ENCODE data around the gene AOAH.

AOAH gene, protein sequence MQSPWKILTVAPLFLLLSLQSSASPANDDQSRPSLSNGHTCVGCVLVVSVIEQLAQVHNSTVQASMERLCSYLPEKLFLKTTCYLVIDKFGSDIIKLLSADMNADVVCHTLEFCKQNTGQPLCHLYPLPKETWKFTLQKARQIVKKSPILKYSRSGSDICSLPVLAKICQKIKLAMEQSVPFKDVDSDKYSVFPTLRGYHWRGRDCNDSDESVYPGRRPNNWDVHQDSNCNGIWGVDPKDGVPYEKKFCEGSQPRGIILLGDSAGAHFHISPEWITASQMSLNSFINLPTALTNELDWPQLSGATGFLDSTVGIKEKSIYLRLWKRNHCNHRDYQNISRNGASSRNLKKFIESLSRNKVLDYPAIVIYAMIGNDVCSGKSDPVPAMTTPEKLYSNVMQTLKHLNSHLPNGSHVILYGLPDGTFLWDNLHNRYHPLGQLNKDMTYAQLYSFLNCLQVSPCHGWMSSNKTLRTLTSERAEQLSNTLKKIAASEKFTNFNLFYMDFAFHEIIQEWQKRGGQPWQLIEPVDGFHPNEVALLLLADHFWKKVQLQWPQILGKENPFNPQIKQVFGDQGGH

DNA sequence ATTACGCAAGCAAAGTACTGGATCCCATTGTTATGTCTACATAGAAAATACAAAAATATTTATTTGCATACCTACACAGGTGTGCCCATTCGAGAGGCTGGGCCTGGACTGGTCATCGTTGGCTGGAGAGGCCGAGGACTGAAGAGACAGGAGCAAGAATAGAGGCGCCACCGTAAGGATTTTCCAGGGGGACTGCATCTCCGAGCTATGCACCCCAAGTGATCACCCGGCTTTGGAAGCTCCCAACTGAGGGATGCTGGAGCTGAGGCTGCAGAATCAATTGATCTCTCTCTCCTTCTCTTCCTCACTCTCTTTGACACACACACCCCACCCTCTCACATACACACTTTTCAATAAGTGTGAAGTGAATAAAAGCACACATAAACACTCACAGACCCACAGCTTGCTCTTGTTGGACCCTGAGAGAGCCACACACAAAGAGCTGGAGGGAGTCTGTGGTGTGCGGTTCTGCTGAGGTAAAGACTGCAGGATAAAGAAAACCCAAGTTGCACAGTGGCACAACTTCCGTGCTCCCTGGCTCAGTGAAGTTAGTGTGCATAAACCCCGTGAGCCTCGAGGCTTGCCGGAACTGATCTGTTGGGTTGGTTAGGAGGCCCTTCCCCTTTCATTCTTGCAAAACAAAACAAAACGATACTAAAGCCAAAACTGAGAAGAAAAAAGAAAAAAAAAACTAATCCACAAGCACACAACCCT is at the start of gene AOAH:
Gene AOAH, minus strand, starts transcription at position 544 of the 714 bp plus-strand sequence. Its CDS starts 346 bp downstream, at position 198.
- DNase-seq: peak; percentile 57

DNA sequence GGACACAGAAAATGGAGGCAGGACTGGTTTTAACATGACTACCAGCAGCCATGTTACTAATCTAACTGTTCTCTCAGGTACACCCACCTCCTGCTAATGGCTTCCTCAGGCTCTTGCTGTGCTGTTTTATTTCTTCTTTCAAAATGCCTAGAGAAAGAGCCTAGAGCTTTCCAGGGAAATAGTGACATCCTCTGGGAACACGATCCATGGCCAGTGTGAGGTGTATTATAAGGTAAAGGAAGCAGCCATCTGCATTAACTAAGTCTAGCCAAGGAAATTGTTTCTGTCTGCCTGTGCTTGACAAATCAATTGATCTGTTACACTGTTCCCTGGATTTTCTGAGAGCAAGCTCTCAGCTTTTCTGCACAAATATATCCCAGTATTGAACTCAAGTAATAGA is 42.2 kb upstream of the AOAH start:
- no peak for DNase-seq

DNA sequence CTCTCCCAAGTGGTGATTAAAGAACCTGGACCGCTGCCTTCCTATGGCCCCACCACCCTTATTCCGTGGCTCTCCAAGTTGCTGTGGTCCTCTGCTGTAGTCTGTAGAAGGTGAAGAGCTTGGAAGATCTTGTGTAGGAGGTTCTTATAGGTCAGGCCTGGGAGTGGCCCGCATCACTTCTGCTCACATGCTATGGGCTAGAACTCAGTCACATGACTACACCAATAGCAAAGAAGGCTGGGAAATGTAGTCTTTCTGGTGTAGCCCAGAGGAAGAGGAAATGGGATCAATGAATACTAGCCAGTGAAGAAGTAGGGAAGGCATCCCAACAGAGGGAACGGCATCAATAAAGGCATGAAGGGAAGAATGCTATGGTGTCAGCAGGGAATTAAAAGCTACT is 41.3 kb upstream of the AOAH start:
- DNase-seq: no peak

DNA sequence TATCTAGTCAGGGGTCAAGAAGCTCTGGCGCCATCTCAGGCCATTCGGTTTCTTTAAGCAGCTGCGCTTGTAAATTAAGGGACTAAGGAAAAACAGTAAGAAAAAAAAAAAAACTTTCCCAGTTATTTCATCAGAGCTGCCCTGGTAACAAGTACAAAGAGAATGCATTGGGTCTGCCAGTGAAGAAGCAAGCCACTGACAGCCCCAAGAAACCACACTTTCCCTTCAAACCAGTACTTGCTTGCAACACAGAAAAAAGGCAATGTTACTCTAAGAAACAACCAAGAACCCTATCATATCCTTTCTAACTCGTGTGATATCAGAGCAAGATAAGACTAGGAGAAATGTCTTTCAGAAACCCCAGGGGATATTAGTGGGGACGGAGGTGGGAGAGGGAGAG is 40.6 kb upstream of the AOAH start:
- DNase-seq: no peak

DNA sequence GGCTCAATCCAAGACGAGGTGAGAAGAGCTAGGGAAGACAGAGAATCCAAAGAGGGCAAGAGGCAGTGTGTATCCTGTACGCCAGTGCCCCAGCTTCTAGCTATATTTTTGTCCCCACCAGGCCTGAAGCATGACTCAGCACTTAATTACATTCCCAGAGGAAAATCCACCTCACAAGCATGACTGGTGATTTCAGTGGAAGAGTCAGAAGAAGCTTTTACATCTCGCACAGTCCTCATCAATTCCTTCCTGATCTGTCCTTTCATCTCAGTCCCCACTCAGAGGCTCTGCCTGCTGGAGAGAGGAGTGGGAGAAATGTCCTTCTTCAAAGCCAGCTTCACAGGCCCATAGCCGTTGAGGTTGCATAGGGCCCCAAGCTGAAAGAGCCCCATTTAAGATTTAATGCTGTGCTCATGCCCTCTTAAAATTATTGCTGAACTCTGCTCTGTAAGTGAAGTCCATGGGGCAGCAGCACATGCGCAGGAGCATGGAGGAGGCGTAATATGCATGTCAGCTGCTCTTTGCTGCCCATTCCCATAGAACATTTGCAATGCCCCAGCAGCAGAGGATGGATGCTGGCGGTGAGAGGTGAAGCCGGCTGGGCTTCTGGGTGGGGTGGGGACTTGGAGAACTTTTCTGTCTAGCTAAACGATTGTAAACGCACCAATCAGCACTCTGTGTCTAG is 39.0 kb upstream of the AOAH start:
- no peak for DNase-seq

DNA sequence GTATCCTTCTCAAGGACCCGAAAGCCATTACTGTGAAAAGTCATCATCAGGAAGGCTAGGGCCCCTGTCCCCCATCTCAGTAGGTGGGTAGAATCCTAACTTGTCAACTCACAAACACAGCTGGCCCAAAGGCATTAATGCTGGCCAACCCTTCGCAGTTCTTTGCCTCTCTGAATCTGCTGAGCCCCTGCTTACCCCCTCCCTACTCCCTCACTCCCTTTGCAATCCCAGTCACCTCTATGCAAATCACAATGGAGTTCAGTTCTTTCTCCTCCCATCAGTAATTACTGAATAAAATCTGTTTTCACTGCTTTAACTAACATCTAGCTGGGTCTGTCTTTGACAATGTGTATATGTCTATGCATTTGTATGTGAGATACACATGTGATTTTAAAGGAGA is 38.1 kb upstream of the AOAH start:
- no peak for DNase-seq

DNA sequence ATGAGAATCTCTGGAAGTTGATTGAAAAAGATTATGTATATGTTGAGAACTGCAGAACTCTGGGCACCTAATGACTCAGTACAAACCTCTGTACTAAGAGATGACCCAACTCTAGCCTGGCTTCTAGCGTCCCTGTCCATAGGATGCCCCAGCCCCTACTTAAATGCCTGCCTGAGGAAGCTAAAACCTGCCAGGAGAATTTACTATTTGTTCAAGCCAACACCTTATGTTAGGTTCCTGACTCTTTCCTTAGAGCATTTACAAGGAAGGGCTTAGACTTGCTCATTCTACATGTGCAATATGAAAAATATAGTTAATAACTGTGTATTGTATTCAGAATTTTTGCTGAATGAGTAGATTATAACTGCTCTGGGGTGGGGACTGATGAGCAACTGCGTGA is 37.5 kb upstream of the AOAH start:
- no peak for DNase-seq

DNA sequence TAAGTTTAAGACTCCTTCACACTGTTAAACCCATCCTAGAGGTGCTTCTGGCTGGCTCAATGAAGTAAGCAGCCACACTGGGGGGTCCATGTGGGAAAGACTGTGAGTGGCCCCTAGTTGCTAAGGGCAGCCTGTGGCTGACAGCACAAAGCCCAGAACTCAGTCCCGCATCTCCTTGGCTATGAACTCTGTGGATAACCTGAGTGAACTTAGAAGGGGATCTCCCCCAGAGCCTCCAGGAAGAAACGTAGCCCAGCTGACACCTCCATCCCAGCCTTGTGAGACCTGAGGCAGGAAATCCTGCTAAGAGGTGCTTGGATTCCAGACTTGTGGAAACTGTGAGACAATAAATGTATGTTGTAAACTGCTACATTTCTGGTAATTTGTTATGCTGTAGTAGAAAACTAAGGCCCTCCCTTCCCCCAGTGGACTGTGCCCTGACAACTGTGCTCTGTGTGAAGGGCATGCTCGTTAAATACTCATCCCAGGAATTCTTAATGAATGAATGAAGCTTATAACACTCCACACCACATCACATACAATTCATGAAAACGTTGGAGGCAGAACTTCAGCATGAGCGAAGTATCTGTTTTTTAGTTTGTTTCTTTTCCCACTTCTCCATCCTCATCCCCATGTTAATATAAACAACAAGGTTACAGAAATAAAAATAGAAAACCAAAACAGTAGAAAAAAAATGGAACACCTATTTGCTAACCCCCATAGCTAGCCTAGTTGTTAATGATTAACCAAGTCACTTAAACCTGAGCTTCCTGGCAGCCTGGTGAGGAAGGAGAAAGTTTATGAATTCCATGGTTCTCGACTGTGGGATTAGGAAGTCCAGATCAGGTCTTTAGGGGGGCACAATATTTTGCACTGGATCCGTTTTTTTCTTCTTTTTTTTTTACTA is 36.8 kb upstream of the AOAH start:
- no peak for DNase-seq

DNA sequence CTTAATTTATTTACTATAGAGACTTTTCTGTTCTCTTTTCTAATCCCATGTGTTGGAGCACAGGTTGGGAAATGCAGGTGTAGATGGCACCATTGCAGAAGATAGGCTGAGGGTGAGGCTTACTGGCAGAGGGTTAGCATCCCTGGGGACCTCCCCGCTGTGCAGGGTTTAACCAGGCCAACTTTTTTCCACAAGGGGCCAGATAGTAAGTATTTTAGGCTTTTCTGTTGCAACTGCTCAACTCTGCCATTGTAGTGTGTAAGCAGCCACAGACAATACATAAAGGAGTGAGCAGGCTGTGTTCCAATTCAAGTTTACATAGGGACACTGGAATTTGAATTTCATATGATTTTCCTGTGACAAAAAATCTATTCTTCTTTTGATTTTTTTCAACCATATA is 34.6 kb upstream of the AOAH start:
- no peak for DNase-seq

DNA sequence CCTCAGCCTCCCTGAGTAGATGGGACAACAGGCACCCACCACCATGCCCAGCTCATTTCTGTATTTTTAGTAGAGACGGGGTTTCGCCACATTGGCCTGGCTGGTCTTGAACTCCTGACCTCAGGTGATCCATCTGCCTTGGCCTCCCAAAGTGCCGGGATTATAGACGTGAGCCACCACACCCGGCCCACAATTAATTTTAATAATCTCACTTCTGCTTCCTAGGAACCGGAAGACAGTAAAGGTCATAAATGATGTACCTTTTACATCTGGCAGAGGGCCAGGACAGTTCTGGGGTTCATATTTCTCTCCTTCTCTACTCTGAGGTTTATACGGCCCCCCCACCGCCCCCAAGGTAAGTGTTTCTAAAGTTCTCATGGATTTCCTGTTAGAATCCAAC is 31.2 kb upstream of the AOAH start:
- no peak for DNase-seq

DNA sequence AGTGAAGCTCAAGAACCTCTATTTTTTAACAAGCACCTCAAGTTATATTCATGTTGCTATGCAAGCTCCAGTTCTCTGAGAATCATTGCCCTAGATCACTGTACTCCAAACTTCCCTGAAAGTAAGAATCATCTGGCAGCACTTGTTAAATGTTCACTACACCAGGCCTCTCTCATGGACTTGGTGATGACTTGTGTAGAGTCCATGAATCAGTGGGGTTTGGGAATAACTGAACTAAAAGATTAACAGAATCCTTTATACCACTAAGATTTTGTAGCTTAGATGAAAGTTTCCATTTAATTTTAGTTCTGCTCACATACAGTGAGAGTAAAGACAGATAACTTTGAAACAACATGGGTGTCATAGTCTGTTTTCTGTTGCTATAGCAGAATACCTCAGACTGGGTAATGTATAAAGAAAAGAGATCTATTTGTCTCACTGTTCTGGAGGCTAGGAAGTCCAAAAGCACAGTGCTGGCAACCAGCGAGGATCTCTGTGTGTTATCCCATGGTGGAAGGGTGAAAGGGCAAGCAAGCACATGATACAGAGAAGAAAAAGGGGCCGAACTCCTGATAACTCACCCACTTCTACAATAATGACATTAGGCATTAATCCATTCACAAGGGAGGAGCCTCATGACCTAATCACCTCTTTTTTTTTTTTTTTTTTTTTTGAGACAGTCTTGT is 27.9 kb upstream of the AOAH start:
- no peak for DNase-seq

DNA sequence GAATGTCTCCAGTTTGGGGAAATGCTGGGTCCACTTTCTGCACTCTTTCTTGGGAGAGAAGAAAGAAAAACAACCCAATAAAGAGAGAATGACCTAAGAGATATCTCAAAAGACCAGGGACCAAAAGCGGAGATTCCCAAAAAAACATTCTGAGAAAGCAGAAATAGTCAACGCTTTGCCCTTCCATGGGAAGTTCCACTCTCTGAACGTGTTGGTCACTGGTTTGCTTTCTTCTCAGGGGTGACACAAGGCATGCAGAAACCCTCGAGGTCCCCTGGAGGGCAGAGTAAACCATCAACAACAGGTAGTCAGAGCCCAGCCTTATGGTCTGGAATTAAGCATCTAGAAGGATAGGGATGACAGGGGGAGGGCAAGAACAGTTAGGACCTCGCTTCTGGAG is 26.2 kb upstream of the AOAH start:
- DNase-seq: no peak

DNA sequence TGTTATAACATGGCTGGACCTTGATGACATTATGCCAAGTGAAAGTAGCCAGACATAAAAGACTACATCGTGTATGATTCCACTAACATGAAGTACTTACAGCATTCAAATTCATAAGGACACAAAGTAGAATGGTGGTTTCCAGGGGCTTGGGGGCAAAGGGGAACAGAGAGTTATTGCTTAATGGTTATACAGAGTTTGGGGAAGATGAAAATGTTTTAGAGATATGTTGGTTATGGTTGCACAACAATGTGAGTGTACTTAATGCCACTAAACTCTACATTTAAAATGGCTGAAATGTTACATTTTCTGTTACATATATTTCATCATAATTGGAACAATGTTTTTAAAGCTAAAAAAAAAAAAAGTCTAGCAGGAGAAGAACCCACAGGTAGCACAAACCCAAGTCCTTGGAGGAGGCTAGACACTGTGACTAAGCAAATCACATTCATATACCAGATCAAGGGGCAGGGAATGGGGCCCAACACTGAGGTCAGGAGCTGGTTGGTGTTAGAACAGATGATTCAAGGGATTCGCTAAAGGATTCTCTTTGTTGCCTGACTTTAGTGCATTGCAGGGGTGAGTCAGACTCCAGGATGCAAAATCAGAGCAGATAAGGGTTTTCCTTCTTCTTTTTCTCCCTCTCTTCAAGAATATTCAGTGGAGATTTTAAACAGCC is 25.1 kb upstream of the AOAH start:
- no peak for DNase-seq

DNA sequence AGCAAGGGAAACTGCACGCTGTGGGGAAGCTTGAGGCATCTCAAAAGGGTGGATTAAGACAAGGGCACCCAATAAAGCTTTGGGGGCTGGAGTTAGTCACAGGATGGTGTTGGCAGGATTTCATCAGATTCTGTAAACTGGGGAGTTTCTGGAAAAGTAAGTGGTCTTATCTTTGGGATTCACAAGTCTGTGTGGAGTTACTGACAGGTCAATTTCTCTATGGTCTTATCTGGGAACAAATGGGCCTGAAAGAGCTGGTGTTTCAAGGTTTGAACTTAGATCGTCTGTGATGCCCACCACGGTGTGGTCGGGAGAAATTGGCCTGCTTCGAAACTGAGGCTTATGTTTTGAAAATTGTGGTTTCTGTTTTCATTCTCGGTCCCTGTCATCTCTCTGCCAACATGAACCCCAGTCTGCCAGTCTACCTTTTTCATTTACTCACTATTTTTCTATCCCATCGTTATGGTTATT is 23.8 kb upstream of the AOAH start:
- DNase-seq: no peak

DNA sequence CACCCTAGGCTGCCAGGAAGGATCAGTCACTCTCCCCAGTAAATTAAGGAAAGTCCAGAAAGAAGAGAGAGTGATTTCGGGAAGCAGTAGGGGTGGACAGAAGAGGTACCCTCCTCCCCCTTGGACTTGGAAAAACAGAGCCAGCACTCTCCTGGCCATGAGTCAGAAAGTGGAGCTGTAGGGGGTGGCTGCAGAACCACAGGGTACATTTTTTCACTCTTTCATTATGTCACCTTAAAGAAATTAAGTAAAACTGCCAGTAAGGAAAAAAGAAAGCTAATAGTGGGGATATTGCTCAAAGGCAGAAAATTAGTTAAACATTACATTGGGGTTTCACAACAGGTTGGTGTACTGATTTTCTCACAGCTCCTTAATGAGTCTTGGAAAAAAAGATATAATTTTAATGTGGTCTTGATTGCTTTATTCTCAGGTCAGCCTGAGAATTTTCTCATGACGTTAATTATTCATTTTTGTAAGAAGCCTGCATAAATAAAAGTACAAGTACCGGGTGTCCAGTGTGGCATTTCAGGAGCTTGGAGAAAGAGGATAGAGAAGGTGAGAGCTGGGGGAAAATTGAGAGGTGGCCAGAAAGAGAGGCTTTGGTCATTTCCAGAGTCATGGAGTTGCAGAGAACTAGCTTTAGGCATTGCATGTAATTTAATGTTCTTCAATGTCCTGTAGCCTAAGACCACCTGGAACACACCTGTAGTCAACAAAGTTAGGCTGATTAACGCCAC is 23.2 kb upstream of the AOAH start:
- DNase-seq: no peak

DNA sequence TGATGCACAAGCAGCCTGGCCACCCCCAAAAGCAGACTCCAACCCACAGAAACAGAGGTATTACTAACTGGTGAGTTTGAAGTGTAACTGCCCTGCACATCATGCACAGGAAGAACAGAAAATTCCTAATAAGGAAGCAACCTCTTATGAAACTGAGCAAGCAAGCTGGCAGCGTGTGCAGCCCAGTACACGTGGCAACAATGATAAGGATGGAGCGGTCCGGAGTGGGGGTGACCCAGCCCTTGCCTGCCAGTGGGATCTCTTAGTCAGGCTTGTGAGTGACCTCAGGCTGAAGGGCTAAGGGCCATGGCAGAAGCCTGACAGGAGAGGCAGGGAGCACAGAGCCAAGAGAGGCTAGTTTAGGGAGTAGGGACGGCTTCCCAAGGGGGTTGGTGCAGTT is 22.1 kb upstream of the AOAH start:
- DNase-seq: no peak

DNA sequence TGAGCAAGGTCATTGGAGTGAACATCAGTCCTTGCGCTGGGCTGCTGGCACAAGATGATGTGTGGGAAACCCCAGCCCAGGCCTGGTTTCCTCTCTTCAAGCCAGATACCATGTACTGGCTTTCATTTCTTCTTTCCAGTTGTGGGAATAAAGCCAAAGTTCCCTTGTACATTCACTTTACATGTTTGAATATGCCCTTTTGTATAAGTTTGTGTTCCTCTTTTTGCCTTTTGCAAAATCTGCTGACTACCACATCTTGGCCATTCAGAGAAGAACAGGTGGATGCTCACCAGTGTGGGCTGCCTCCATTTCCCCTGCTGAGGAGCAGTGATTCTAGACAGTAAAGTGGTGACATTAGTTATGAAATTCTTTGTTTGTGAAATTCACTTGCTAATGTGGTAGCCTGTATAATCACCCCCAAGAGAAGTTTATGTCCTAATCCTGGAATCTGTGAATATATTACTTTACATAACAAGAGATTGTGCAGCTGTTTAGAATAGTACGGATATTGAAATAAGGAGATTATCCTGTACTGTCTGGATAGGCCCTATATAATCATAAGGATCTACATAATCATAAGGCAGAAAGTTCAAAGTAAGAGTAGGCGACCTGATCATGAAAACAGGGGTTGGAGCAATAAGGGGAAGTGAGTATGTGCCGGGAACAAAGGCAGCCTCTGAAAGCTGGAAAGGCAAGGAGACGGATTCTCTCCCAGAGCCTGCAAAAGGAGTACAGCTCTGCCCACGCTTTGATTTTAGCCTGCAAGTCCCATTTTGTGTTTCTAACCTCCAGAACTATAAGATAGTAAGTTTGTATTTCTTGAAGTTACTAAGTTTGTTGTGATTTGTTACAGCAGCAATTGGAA is 18.8 kb upstream of the AOAH start:
- no peak for DNase-seq

DNA sequence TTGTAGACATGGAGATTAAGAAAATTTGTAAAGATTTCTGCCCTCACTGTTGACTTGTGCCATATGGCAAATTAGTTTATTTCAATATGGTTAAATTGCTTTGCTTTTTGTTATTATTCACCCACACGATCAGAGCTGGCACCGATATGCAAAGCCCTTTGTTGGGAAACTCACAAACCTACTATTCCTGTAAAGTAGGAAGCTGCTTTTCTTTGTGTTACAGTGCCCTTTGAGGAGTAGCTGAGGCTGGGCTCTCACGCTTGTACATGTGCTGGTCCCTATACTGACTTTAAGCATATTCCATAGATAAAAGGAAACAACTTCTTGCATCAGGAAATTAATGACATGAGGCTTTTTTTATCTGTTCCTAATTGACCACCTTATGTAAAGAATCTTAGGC is 17.6 kb upstream of the AOAH start:
- DNase-seq: no peak

DNA sequence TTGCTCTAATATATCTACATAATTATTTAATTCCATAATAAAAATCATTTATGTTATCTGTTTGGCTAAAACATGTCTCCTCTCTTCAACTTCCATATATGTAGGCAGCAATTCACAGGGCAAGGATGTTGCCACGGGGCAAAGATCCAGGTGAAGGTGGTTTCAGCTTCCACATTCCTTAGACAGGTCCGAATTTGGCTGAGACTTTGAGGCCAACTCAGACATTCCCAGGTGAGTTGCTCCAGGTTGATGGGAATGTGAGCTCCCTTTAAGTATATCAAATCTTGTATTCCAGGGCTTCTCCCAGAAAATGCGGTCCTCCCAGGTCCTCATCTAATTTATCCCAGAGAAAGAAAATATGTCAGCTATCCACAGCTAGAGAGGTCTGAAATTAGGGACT is 15.1 kb upstream of the AOAH start:
- DNase-seq: no peak

DNA sequence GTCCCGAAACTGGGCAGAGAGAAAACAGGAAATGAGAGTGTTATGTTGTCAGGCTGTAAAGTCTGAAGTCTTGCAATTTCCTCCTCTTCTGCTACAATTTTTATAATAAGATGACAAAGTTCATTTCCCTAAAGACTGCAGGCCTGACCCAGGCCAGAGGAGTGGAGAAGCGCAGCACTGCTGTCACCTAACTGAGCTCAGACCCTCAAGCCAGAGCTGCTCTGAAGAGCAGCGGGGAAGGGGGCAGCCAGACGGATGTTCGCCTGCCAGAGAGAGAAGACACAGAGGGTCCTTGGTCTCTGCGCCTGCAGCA is 12.6 kb upstream of the AOAH start:
- no peak for DNase-seq

Measured in stimulated activated CD4-positive, alpha-beta T cell treated with anti-CD3 and anti-CD28 coated beads, Interleukin-4, amount 100 ng/mL, for 1 hour (primary cell).